CD14-positive monocyte (primary cell): ENCODE data around the gene HSD3B2. TPM values are rescaled to one million over a fixed set of nuclear protein-coding genes. Genes with fewer than 3 reads are reported as not detected.

Source experiments
- DNase-seq, 3 donors: peaks; one replicate each; pipeline ENCODE4 v3.0.0-alpha.2; 2011 to 2022
- H2AFZ ChIP-seq: 2 replicates; pipeline ENCODE4 v1.6.0; 2012; ENCODE audit warnings: mild to moderate bottlenecking, low read depth, low read length, inconsistent platforms; ENCODE audit not compliant: insufficient read depth, poor library complexity, severe bottlenecking
- H3K27ac ChIP-seq, 2 donors: 1 replicate in 1 of 2; 2 replicates in 1 of 2; pipeline ENCODE4 v1.5.1; 2012 to 2013; ENCODE audit warnings: low read length in 2 of 2, control low read depth in 1 of 2, inconsistent platforms in 1 of 2, low read depth in 1 of 2, mild to moderate bottlenecking in 1 of 2
- H3K27me3 ChIP-seq, 2 donors: one replicate each; pipeline versions ENCODE4 v1.6.0 to v1.6.1; 2011 to 2013; ENCODE audit warnings: low read length in 2 of 2; ENCODE audit not compliant: control insufficient read depth in 2 of 2, insufficient read depth in 2 of 2
- H3K36me3 ChIP-seq, 2 donors: replicated peaks in 1 of 2; 1 replicate in 1 of 2; 2 replicates in 1 of 2; pipeline versions ENCODE4 v1.5.1 to v1.6.1; 2012 to 2013; ENCODE audit warnings: low read length in 2 of 2, control low read depth in 1 of 2, inconsistent platforms in 1 of 2, mild to moderate bottlenecking in 1 of 2; ENCODE audit not compliant: insufficient read depth in 2 of 2, control insufficient read depth in 1 of 2
- H3K4me1 ChIP-seq, 2 donors: 1 replicate in 1 of 2; 2 replicates in 1 of 2; pipeline versions ENCODE4 v1.5.1 to v1.6.1; 2012 to 2013; ENCODE audit warnings: low read length in 2 of 2, control low read depth in 1 of 2, inconsistent platforms in 1 of 2, mild to moderate bottlenecking in 1 of 2, moderate library complexity in 1 of 2; ENCODE audit not compliant: insufficient read depth in 2 of 2, control insufficient read depth in 1 of 2
- H3K4me2 ChIP-seq: replicated peaks from 2 replicates; pipeline ENCODE3; 2012; ENCODE audit warnings: low read length, moderate library complexity, mild to moderate bottlenecking; ENCODE audit not compliant: poor library complexity, severe bottlenecking; ENCODE audit errors: extremely low read depth
- H3K4me3 ChIP-seq, 3 experiments: fragments of 200-600 bp in 1 of 3; sonication (generic) in 1 of 3; replicated peaks in 1 of 3; 1 replicate in 2 of 3; 2 replicates in 1 of 3; pipeline ENCODE4 v1.5.1; 2011 to 2013; ENCODE audit warnings: low read length in 3 of 3, mild to moderate bottlenecking in 3 of 3, control low read depth in 2 of 3, low read depth in 2 of 3, inconsistent platforms in 1 of 3, moderate library complexity in 1 of 3
- H3K79me2 ChIP-seq: 2 replicates; pipeline ENCODE4 v1.6.0; 2012; ENCODE audit warnings: mild to moderate bottlenecking, control low read depth, inconsistent platforms, low read length, moderate library complexity; ENCODE audit not compliant: insufficient read depth
- H3K9ac ChIP-seq: 2 replicates; pipeline ENCODE4 v1.6.0; 2017; ENCODE audit warnings: low read length, mild to moderate bottlenecking; ENCODE audit not compliant: insufficient read depth, poor library complexity, severe bottlenecking
- H3K9me3 ChIP-seq, 2 donors: replicated peaks in 1 of 2; 1 replicate in 1 of 2; 2 replicates in 1 of 2; pipeline versions ENCODE4 v1.5.1 to v1.6.1; 2012 to 2013; ENCODE audit warnings: low read length in 2 of 2, control low read depth in 1 of 2; ENCODE audit not compliant: control insufficient read depth in 1 of 2, insufficient read depth in 1 of 2
- H4K20me1 ChIP-seq: 2 replicates; pipeline ENCODE4 v1.6.0; 2012; ENCODE audit warnings: mild to moderate bottlenecking, low read length, control low read depth, moderate library complexity; ENCODE audit not compliant: insufficient read depth
- H3K27ac Mint-ChIP-seq, 7 donors: one replicate each; pipeline ENCODE4 v1.8.0; 2020; ENCODE audit warnings: mild to moderate bottlenecking in 7 of 7, mixed read lengths in 7 of 7, moderate library complexity in 6 of 7, inconsistent platforms in 2 of 7
- H3K27me3 Mint-ChIP-seq, 3 donors: one replicate each; pipeline ENCODE4 v1.8.0; 2021 to 2022; ENCODE audit warnings: low read depth in 3 of 3, mild to moderate bottlenecking in 3 of 3, mixed read lengths in 3 of 3, moderate library complexity in 3 of 3, inconsistent platforms in 1 of 3
- H3K36me3 Mint-ChIP-seq, 2 donors: one replicate each; pipeline ENCODE4 v1.8.0; 2020; ENCODE audit warnings: mixed read lengths in 2 of 2, inconsistent platforms in 1 of 2, mild to moderate bottlenecking in 1 of 2
- H3K4me1 Mint-ChIP-seq: one replicate; pipeline ENCODE4 v1.8.0; 2020; ENCODE audit warnings: mild to moderate bottlenecking, mixed read lengths
- H3K4me3 Mint-ChIP-seq, 2 donors: one replicate each; pipeline ENCODE4 v1.8.0; 2020; ENCODE audit warnings: mild to moderate bottlenecking in 2 of 2, mixed read lengths in 2 of 2, moderate library complexity in 1 of 2
- H3K9me3 Mint-ChIP-seq, 7 donors: one replicate each; pipeline ENCODE4 v1.8.0; 2020 to 2022; ENCODE audit warnings: mixed read lengths in 7 of 7, mild to moderate bottlenecking in 6 of 7, moderate library complexity in 6 of 7, inconsistent platforms in 2 of 7
- CTCF ChIP-seq: fragments of 200-600 bp; IDR thresholded peaks from one replicate; pipeline ENCODE4 v1.8.0; 2022; ENCODE audit warnings: antibody characterized with exemption, mild to moderate bottlenecking
- WGBS: methylation state at CpG from one replicate; pipeline ENCODE4 v1.1.5; 2013; ENCODE audit warnings: missing lambda C conversion rate; ENCODE audit not compliant: insufficient coverage; 5-methylcytosine and 5-hydroxymethylcytosine counted together
- intact Hi-C, 2 donors: fragments of 100-400 bp; cut with micrococcal nuclease; formaldehyde crosslinking; loops; one replicate each; pipeline versions ENCODE4 v1.15.0 to v1.15.1; 2023
- polyA plus RNA-seq, 3 donors: library from polyadenylated mRNA; depleted of rRNA in 1 of 3; unstranded in 2 of 3; stranded (reverse) in 1 of 3; fragments of 300-500 nt in 2 of 3; fragments of >200 nt in 1 of 3; fragmentation: Illumina TruSeq in 2 of 3; gene quantifications; 1 replicate in 2 of 3; 2 replicates in 1 of 3; pipeline ENCODE4 v1.2.3, GENCODE V29; 2012 to 2021

The HSD3B2 gene
- polyA plus RNA-seq, 3 donors, result not detected

GRCh38 chr1:119379117-119379516, 35.8 kb upstream of the HSD3B2 start:
- Mint-ChIP-seq H3K27me3 (peaks cover 0 to 8% (median 3%) of the 10 kb centered on the region in 3 donors), H3K4me3 (no peak overlapping the region), H3K36me3 (no peaks in the 10 kb centered on the region), H3K9me3 (peaks cover 0 to 4% (median 2%) of the 10 kb centered on the region in 7 donors), H3K4me1 (no peaks in the 10 kb centered on the region), H3K27ac (no peak overlapping the region)
- Histone ChIP-seq H3K27me3 (no peaks in the 10 kb centered on the region), H3K9me3 (no peaks in the 10 kb centered on the region), H3K79me2 (no peaks in the 10 kb centered on the region), H3K4me2 (no peak overlapping the region), H4K20me1 (no peaks in the 10 kb centered on the region), H3K36me3 (no peaks in the 10 kb centered on the region), H3K4me3 (no peak overlapping the region), H3K4me1 (no peaks in the 10 kb centered on the region), H3K27ac (no peak overlapping the region), H3K9ac (no peak overlapping the region), H2AFZ (no peak overlapping the region)
- no peak for DNase-seq
- WGBS, result no CpG with 5 or more reads among the region's 1 CpG
- TF ChIP-seq CTCF, result no peak
- intact Hi-C loops, result no loop called here

GRCh38 chr1:119380304-119380703, 34.6 kb upstream of the HSD3B2 start:
- intact Hi-C loops, result no loop called here
- H3K36me3 Mint-ChIP-seq, result no peaks in the 10 kb centered on the region

More at GRCh38 chr1:119380304-119380703, 34.6 kb upstream of the HSD3B2 start:
- Mint-ChIP-seq H3K27ac (no peak overlapping the region), H3K9me3 (peaks cover 0 to 4% (median 2%) of the 10 kb centered on the region in 7 donors), H3K27me3 (peaks cover 0 to 6% (median 3%) of the 10 kb centered on the region in 3 donors), H3K4me3 (no peak overlapping the region), H3K4me1 (no peaks in the 10 kb centered on the region)
- Histone ChIP-seq H3K36me3 (no peaks in the 10 kb centered on the region), H3K79me2 (no peaks in the 10 kb centered on the region), H3K4me1 (no peaks in the 10 kb centered on the region), H3K4me2 (no peak overlapping the region), H4K20me1 (no peaks in the 10 kb centered on the region), H3K9me3 (no peaks in the 10 kb centered on the region), H3K27ac (no peak overlapping the region), H3K9ac (no peak overlapping the region), H3K27me3 (no peaks in the 10 kb centered on the region), H3K4me3 (no peak overlapping the region), H2AFZ (no peak overlapping the region)
- no peak for TF ChIP-seq CTCF
- DNase-seq, result no peak
- WGBS, result 75% methylated on average over 1 of the region's 2 CpGs
